8988T (cell line): ENCODE data around the gene ANK3.

Experiments used
- DNase-seq: peaks from one replicate; pipeline ENCODE4 v3.0.0; 2011

The ANK3 gene

GRCh38 chr10:60125895-60126294 is 263.8 kb downstream of the ANK3 start:
- DNase-seq = no peak

DNA sequence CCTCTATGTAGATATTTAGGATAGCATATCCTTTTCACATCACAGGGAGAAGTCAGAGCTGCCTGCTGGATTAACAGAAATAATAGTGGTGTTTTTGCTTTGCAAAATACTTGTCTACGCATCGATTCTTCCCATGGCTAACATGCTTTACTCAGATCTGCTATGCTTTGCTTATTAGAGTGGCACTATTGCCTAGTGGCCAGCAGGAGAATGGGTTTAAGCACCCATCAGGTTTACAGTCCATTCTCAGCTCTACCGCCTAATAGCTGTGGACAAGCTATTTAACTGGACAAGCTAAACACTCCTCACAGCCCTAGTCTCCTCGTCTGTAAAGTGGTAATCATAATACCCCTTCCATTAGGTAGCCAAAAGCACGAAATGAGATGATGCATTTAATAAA is 265.1 kb downstream of the ANK3 start:
- DNase-seq = no peak

DNA sequence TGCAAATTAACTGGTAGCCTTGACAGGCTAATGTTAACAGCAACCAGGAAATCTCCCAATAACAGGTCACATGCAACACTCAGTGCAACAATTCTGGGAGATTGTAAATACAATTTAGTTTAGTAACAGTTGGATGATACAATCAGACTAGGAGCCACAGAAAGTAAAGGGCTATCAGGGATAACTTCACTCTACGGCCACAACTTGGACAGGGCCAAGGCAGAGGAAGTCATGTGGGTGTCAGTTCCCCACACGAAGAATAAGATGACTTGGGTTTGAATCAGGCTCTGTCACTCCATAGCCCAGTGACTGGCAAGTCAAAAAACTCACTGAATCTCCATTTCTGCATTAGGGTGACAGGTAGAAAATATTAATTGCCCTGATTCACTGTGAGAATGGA is 266.0 kb downstream of the ANK3 start:
- DNase-seq = no peak

GRCh38 chr10:60123172-60123571 is 266.5 kb downstream of the ANK3 start:
- no peak for DNase-seq

DNA sequence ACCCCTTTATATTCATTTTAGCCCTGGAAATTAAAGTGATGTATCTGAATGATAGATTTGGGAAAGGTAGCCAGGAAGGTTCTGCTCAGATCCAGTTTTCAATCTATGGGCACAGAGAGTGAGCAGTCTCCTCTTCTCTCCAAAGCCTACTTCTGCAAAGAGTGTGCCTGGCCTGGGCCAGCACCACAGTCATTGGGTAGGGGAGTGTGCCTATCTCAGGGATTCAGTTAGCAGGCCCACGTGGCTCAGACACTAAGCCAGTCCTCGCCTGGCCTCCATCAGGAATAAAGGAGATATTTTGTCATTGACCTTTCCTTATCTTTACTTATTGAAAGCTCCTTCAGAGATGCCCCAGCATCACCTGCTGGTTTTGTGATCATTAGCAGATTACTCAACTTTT is 267.5 kb downstream of the ANK3 start:
- no peak for DNase-seq

GRCh38 chr10:60114765-60115586 is 274.7 kb downstream of the ANK3 start:
- DNase-seq = no peak

DNA sequence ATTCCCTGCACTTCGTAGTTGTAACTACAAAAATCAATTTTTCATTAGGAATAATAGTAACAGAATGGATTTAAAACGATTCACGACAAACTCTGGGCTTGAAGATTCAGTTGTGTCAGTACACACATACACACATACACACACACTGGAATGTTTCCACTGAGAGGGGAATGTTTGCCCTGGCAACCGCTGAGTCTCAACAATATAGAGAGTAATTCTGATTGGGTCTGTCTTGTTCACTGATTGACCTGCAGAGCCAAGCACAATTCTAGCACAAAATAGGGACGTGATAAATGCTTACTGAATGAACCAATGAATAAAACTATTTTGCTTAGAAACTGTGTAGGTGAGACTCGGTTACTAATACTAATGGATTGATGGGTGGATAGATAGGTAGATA is 278.9 kb downstream of the ANK3 start:
- no peak for DNase-seq

DNA sequence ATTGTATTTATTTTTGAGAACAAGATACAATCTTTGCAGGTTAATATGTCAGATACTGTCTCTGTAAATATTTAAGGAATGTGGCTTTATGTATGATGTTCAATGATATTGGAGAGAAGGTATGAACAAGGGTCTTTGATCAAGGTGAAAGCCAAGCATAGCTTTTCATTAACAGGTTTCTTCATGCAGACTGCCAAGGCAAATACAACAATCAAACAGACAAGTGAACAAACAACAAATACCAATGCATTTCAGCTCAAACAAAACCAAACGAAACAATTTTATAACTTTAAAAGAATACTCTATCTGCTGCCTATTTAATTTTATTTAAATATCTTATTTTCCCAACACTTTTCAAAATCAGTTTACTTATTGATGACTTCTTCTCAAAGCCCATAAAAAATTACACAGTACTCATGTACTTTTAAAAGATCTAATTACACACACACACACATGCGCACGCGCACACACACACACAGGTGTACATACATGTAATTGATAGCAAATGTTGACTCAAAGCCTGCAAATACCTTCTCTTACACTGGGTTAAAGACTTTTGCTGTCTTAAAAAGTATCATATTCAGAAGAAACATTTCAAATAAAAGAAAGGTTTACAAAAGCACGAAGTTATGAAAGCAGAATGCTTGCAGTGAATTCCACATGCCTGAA is 282.2 kb downstream of the ANK3 start:
- DNase-seq = no peak

- no peak for DNase-seq
Observed at GRCh38 chr10:60105295-60105695, 284.4 kb downstream of the ANK3 start.

DNA sequence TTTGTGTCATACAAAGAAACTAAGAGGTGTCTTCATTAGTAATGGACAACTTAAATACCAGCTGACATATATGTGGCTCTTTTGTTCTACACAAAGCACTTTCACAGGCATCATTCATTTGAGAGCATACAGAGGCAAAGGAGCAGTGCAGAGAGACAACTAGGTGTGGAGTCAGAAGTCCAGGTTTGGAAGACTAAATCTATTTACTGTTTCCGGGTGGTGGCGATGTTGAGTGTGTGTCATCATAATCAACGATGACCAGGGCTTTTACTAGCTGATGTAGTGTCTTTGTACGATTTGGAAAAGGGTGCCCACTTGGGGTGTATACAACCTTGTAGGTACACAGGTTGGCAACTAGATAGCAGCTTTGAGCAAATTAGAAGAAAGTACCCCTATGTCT is 287.9 kb downstream of the ANK3 start:
- no peak for DNase-seq

DNA sequence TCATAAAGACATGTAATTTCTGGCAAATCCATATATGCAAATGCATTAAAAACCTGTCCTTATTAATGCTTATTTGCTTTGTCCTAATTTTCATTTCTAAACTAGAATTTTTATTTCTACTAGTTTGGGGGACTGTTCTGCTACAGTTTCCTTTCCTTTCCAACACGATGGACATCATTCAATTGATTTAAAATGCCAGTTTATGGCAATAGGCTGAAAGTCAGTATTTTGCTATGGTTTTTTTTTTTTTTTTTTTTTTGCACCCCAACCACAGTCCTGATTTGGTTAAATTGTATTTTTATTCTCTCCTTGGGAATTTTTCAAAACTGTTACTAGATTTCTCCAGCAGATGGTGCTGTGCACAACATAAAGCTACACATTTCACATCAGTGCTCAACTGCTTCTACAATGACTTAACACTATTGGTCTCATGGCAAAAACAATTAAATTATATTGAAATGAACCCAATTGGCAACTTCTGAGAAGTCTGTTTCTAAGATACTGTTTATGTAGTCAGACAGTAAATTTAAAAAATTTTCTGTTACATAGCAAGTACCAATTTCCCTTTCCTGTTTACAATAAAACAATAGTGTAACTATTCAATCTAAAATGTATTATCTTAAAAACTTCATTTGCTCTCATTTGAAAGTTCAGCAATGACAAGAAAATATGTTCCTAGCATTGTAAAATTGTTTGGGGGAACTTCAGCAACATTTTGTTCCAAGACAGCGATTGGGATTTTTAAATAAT is 289.5 kb downstream of the ANK3 start:
- no peak for DNase-seq

DNA sequence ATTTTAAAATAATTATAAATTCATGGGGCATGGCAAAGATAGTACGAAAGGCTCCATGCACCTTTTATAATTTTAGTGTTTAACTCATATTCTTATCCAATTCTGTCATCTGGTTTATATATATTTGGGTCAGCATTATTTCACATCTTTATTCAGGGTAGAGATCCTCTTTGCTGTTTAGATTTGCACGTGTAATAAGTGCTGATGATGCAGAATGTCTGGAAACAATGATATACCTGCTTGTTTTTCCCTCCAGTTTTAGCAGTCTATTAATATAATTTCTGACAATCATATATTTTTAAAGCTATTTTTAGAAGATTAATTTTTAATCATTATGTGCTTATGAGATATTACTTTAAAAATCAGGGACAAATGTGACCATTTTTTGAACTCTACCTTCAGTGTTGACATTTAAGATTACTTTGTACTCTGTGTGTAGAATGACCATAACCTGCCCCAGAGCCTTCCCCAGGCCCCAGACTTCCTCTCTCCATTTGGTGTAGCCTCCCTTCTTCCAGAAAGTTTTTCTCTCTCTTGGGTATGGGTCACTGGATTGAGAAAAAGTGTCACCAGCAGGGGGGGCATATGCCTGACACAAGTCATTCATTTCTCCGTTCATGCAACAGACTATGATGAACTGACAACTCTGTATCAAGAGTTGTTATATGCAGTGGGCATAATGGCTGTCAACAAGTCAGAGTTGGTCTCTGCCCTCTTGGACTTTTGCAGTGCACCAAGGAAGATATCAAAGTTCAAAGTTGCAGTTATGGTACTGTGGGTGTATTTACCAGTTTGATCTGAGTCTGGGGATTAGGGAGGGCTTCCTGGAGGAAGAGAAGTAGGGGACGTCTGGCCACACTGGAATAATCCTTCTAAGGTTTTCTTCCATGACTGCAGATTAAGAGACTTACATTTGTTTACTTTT is 290.7 kb downstream of the ANK3 start:
- DNase-seq = no peak

DNA sequence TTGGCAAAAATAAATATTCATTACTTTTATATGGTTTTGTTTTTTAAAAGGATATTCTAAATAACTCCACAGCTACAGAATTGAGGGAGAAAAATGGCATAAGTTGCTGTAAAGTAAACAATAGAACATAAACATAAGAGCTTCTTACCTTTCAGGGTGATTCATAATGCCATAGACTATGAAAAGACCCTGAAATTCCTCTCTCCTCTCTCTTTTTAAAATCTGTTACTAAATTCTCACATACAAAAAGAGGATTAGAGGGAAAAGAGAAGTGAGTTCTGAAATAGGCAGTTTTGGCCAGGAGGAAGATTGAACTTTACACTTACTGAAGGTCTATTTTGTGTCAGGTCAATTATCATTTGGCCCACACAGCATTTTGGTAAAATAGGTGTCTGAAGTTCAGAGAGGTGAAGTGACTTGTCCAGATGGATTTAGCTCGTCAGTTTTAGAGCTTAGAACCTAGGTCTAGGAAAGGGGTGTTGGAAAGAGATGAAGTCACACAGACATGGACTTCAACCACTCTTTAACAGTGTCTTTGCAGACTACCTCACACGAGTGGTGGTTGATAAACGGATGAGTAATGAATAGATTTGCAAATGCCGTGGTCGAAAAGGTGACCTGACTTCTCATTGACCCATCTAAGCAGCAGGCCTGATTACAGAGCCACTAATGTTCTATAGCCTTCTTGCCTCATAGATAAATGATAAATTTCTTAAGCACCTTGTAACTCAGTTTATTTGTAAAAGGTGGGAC is 292.7 kb downstream of the ANK3 start:
- no peak for DNase-seq

DNA sequence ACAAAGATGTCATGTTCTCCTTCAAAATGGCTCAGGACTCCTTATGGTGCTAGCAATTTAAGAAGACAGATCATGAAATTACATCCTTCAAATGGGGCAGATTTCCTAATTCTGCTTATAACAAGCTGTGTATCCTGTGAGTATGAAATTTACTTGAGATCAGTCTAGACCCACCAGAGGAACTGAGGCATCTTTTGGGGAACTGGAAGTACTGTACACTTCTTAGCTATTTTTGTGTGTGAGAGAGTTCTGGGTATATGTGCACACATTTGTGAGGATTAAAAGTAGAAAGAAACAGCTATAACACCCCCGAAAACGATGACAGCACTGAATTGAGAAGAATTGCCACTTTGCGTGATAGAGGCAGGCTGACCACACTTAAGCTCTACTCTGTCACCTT is 296.4 kb downstream of the ANK3 start:
- no peak for DNase-seq

DNA sequence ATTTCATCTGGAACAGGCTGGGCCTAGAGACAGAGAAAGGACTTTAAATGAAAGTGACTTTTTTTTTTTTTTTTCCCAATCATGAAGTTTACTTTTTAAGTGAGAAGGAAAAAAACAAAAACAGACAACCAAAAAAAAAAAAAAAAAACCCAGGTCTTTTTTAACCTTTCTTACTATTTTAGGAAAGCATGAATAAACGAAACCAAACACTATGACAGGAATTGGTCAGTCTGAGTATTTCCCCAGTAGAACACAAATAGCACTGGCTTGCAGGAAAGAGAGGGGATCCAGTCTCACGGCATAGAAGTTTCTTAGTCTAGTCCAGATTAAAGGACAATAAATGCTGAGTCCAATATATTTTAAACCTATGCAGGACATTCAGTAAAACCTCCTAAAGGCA is 302.8 kb downstream of the ANK3 start:
- no peak for DNase-seq

GRCh38 chr10:60086421-60086820 is 303.3 kb downstream of the ANK3 start:
- no peak for DNase-seq

GRCh38 chr10:60082744-60083344 is 306.8 kb downstream of the ANK3 start:
- DNase-seq = no peak

GRCh38 chr10:60082341-60082740 is 307.3 kb downstream of the ANK3 start:
- DNase-seq = no peak

- DNase-seq = no peak
Observed at GRCh38 chr10:60073781-60074656, 315.7 kb downstream of the ANK3 start.

DNA sequence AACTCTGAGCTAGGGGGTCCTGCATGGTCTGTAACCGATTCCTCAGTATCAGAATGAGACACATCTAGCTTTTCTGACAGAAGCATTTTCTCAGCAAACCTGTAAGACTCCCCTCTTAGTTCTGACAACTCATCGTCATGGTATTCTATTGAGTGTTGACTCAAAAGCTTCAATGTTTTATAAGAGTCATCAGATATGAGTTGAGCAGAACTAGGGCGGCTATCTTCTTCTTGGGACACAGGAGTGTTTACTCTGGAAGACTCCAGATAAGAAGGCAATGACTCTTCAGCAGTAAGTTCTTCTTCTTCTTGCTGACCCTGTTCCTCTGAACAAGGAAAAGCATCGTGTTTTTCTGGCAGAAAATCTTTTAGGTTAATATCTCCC is 316.3 kb downstream of the ANK3 start:
- no peak for DNase-seq

DNA sequence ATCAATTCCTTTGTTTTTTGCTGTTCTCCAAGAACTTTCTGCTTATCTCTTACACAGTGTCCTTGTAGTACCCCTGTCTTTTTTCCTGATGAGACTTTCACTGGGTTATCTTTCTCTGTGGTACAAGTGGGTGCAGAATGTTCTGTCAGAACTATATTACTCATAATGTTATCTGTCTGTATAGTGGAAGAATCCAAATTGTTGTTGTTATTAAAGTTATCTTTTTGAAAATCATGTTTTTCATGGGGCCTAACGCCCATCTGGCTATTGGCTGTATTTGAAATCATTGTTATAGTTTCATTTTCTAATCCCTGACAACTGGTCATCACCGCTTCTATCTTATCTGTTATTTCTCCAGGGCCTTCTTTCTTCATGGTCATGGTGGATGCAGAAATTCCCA is 320.4 kb downstream of the ANK3 start:
- no peak for DNase-seq
